Measurements from ENCODE around the gene PITPNM1.

- no peak for TF ChIP-seq POLR2A (IDR thresholded peaks at IDR 0.05)
- TF ChIP-seq, protein P1, sequence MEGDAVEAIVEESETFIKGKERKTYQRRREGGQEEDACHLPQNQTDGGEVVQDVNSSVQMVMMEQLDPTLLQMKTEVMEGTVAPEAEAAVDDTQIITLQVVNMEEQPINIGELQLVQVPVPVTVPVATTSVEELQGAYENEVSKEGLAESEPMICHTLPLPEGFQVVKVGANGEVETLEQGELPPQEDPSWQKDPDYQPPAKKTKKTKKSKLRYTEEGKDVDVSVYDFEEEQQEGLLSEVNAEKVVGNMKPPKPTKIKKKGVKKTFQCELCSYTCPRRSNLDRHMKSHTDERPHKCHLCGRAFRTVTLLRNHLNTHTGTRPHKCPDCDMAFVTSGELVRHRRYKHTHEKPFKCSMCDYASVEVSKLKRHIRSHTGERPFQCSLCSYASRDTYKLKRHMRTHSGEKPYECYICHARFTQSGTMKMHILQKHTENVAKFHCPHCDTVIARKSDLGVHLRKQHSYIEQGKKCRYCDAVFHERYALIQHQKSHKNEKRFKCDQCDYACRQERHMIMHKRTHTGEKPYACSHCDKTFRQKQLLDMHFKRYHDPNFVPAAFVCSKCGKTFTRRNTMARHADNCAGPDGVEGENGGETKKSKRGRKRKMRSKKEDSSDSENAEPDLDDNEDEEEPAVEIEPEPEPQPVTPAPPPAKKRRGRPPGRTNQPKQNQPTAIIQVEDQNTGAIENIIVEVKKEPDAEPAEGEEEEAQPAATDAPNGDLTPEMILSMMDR (IDR thresholded peaks at IDR 0.05), result no peak
Observed at GRCh38 chr11:67468056-67468455, 37.1 kb downstream of the PITPNM1 start.
